Measurements from ENCODE around the gene SDR39U1.

SDR39U1 gene

GRCh38 chr14:24441904-24442239 is 704 bp downstream of the SDR39U1 start:
- DNase-seq (ENCODE audit: low read depth in 3 of 3) = no peak

- no peak for DNase-seq (ENCODE audit: low read depth in 3 of 3)
Measured at GRCh38 chr14:24441485-24441884, 1.1 kb downstream of the SDR39U1 start.

- DNase-seq (ENCODE audit: low read depth in 3 of 3) = no peak
Measured at GRCh38 chr14:24440606-24441399, 1.8 kb downstream of the SDR39U1 start.

DNA sequence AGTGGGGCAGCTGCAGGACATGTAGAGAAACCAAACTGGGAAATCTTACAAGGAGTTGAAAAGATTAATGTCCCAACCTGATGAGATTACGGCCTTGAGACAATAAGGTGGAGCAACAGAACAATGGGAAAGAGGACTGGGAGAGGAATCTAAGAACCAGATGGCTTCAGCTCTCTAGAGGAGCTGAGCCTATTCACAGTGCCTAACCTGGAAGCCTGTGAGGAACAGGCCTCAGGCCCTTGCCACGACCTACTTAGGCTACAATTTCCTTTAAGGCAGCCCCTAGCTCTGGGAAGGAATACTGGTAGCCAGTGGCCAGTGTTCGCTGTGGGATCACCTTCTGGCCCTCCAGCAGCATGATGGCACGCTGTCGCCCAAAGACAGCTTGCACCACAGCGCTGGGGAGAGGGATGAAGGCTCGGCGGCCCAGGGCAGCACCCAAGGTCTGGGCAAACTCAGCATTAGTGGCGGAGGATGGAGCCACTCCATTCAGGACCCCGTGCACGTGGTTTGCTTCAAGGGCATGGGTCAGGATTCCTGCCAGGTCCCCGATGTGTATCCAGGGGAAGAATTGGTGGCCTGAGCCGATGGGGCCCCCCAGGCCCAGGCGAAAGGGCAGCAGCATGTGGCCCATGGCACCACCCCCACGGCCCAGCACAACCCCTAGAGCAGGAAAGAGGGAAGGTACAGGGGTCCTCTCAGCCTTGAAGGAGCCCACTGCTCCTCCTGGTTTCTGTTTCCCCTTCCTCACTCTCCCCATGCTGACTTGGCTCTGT is 2.6 kb downstream of the SDR39U1 start:
- DNase-seq (ENCODE audit: low read depth in 3 of 3) = no peak

DNA sequence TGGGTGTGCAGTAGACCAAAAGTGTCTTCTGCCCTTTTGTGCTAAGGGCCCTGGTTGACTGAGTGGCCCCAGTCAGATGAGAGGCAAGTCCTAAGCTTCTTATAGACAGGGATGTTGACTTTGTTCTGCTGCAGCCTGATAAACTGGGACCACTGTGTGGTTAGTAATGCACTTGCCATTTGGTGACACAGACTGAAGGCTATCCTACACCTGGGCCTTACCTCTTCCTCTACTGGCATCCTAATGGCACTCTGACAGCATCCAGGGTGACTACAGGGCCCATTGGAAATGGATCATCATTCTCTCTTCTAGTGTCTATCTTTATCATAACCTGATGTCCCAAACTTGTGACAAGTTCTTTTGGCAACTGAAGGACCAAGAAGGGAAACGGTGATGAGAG is 3.3 kb downstream of the SDR39U1 start:
- DNase-seq (ENCODE audit: low read depth in 3 of 3) = no peak

GRCh38 chr14:24438223-24439097 is 4.1 kb downstream of the SDR39U1 start:
- DNase-seq (ENCODE audit: low read depth in 3 of 3) = no peak

DNA sequence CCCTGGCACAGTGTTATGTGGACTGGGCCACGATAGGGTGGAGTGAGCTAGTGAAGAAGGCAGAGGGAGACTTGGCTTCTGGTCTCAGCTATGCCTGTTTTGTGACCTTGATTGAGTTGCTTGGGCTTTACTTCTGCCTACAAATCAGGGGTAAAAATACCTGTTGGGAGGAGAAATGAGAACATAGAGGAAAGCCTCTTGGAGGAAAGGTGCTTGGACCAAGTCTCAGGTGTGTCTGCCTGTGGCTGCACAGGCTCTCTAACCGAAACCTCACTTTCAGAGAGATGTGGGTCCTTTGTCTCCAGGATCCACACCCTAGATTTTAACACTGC is 4.9 kb downstream of the SDR39U1 start:
- no peak for DNase-seq (ENCODE audit: low read depth in 3 of 3)

DNA sequence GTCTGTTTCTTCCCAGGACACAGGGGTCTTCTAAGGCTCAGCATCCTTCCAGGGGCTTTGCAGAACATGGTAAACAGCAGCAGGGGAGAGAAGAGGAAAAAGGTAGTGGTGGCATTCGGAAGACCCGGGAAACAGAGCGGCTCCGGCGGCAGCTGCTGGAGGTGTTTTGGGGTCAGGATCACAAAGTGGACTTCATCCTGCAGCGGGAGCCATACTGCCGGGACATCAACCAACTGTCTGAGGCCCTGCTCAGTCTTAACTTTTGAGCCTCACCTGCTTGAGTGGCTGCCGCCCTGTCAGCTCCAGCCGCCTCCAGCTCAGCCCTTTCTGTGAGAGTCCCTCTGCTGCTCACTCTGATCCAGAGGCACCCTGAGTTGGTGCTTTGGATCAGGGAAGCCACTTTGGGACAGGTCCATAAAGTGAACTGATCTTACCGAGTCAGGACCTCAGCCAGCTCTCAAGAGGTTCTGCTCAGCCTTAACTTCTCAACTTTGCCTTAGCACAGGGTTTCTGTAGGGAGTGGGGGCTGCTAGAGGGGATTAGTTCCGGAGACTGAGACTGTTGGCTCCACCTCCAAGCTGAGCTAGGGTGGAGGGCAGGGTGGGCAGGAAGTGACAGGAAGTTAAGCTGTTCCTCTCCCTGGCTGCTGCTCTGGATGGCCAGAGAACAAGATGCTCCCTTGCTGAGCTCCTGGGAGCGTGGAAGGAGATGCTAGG is 5.4 kb downstream of the SDR39U1 start:
- no peak for DNase-seq (ENCODE audit: low read depth in 3 of 3)

GRCh38 chr14:24436355-24437019 is 6.1 kb downstream of the SDR39U1 start:
- no peak for DNase-seq (ENCODE audit: low read depth in 3 of 3)

DNA sequence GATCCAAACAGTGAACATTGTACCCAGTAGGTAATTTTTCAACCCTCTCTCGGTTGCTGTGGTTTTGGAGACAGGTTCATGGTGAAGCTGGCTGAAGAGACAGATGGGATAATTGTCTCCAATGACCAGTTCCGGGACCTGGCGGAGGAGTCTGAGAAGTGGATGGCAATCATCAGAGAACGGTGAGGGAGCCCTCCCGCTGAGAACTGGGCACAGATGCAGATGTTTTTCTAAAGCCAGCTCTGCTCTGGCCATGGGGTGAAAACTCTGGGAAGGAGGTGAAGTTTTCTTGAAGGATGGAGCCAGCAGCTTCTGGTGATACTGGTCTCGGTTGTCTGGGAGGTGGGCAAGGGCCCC is 6.6 kb downstream of the SDR39U1 start:
- DNase-seq (ENCODE audit: low read depth in 3 of 3) = no peak

GRCh38 chr14:24435192-24435810 is 7.3 kb downstream of the SDR39U1 start:
- no peak for DNase-seq (ENCODE audit: low read depth in 3 of 3)

GRCh38 chr14:24434676-24435075 is 7.9 kb downstream of the SDR39U1 start:
- no peak for DNase-seq (ENCODE audit: low read depth in 3 of 3)

GRCh38 chr14:24434036-24434435 is 8.5 kb downstream of the SDR39U1 start:
- DNase-seq (ENCODE audit: low read depth in 3 of 3) = no peak

- no peak for DNase-seq (ENCODE audit: low read depth in 3 of 3)
Measured at GRCh38 chr14:24432259-24433131, 10.1 kb downstream of the SDR39U1 start.

DNA sequence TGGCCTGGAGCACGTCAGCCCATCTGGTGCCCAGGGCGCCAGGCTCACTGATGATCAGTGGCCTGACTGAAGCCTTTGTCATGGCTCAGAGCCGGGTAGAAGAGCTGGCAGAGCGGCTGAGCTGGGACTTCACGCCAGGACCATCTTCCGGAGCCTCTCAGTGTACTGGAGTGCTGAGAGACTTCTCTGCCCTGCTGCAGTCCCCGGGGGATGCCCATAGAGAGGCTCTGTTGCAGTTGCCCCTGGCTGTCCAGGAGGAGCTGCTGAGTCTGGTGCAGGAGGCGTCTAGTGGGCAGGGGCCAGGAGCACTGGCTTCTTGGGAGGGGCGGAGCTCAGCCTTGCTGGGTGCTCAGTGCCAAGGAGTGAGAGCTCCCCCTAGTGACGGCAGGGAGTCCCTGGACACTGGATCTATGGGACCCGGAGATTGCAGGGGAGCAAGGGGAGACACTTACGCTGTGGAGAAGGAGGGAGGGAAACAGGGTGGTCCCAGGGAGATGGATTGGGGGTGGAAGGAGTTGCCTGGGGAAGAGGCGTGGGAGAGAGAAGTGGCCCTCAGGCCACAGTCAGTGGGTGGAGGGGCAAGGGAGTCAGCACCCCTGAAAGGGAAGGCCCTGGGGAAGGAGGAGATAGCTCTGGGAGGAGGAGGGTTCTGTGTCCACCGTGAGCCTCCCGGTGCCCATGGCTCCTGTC is 10.9 kb downstream of the SDR39U1 start:
- DNase-seq (ENCODE audit: low read depth in 3 of 3) = peak; percentile 80 to 88 (median 86)

DNA sequence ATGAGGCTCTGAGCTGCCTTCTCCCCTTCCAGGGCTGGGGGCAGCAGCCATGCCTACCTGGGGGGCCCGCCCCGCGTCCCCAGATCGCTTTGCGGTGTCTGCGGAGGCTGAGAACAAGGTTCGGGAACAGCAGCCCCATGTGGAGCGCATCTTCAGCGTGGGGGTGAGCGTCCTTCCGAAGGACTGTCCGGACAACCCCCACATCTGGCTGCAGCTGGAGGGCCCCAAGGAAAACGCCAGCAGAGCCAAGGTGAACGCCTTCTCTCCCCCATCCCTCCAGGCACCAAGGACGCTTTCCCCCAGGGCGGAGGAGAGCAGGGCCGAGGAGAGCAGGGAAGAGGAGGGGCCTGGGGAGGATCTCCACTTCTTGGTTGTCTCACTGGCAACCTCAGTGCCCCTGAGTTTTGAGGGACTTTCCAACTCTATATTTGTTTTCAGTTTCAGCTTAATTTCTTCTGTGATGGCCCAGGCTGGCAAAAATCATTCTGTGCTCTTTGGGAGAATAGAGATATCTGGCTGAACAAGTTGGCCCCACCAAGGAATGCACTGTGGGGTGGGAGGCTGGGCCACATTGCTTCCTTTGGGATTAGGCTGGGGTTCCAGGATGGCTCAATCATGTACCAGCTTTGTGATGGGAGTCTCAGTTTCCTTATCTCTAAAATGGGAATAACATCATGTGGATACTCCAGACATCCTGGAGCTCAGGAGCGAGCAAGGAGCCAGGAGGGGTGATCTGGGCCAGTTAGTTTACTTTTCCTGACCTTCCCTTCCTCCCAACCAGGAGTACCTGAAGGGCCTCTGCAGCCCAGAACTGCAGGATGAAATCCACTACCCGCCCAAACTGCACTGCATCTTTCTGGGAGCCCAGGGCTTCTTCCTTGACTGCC is 11.7 kb downstream of the SDR39U1 start:
- peak; percentile 57 to 71 (median 59) for DNase-seq (ENCODE audit: low read depth in 3 of 3)

- peak in 2 of 3 experiments; percentile 30 to 66 for DNase-seq (ENCODE audit: low read depth in 3 of 3)
Measured at GRCh38 chr14:24430143-24430681, 12.4 kb downstream of the SDR39U1 start.
